Activated CD8-positive, alpha-beta memory T cell treated with anti-CD3 and anti-CD28 coated beads, Interleukin-2, amount 50 U/mL, for 1 hour (primary cell): ENCODE data around the gene DPP10.

Source experiments
- DNase-seq: peaks from one replicate; pipeline ENCODE4 v3.0.0-alpha.2; 2020; ENCODE audit errors: extremely low read depth

DPP10 gene

DNA sequence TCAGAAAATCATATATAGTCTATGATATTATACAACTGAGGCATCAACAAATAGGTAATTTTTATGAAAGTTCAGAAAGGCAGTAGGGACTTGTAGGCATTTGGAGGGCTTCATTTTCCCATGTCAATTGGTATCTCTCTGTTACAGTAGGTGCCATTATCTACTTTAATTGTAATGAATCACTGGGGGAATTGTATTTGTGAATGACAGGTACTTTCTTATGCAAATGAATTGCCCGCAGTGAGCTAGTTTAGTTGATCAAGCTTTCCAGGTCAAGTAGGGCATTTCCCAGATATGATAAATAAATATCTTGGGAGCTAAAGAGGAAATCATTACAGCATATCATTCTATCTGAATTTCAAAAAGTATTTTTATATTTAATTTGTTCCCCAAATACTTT lies 1116.3 kb downstream of the DPP10 start:
- no peak for DNase-seq

DNA sequence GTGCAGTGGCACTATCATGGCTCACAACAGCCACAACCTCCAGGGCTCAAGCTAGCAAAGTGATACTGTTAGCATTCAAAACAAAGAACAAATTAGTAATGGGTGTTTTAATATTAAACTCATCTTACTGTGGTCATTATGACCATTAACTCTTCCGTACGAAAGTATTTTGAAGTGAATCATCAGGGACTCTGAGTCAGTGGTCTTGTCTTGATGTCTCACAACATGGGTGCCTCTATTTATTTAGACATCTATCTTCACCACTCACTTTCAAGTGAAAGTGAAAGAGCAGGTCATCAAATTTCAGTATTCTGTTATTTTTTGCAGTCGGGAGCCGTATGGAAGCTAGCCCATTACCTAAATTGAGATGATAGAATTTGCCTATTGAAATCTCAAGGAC lies 1118.2 kb downstream of the DPP10 start:
- DNase-seq: no peak

DNA sequence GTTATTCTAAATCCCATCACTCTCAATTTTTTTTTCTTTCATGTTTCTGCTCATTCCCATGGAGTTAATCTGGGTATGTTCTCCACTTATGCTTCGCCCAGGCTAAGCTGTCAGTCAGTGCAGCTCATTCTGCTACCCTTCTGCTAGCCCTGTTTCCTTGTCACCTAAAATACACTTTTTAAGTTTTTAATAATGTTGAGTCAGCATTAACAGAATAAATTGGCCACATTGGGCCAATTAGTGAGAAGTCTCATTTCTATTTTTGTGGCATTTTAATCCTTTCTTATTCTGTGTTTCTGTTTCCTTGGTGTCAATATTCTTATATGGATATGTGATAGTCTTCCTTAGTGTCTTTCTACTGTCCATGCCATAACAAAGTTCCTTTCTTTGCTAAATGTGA lies 1126.2 kb downstream of the DPP10 start:
- DNase-seq: no peak

DNA sequence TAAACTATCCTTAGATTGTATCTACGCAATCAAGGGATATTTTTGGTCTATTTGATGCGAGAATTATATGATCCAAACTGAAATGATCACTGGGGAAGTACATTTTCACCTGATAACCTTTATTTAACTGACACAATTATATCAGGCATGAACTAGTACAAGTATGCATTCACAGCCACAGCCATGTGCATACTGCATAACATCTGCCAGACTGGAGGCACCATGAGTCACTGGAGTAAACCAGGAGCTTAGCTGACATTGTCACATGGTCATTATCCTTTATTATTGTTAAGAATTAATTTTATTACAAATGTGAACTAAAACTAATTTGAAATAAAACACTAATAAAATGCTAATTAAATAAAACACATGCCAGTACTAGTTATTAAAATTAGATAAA lies 1127.1 kb downstream of the DPP10 start:
- no peak for DNase-seq

DNA sequence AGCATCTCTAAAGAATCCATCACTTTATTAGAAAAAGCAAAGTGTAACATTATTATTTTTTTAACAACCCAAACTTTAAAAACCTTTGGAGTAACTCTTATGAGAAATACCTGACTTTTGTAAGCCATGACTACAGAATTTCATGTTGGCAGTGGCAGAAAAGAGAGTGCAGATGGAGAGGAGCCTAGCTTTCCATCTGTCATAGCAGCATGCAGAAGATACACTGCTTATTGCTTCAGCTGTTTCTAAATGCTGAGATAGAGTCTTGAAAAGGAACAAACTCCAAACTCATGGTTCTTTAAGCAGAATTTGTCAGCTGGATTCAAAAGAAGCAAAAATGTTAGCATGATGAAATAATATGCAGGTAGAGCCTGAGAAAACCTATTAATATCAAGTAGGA lies 1130.3 kb downstream of the DPP10 start:
- no peak for DNase-seq

DNA sequence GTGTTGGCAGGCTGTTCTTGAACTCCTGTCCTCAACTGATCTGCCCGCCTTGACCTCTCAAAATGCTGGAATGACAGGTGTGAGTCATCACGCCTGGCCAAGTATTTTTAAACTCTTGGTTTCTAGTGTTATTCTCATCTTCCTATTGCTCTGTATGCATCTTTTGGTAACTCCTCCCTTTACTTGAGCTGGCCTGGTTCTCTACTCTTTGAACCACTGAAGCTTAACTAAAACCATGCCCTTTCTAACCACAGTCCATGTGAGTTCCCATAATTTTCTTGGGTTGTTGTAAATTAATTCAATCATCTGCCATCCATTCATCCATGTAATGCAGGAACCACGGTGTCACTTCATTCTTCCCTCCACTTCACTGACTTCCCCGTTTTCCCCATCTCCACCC lies 1131.3 kb downstream of the DPP10 start:
- DNase-seq: no peak

DNA sequence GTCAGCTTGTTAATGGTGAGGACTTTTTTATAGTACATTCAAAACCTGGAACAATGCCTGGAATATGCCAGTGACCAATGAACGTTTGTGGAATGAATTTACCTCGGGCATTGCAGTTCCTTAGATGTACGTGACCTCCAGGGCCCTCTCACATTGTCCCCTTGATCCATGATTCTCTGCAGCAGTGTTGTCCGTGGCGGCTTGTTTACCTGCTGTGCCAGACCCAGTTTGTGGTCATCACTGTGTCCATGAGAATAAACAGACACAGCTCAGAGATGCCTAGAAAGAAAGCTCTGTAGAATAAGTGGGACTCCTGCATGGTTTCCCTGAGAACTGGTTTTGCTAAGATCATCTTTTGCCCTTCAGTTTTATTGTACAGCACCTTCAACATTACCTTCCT lies 1132.2 kb downstream of the DPP10 start:
- no peak for DNase-seq

DNA sequence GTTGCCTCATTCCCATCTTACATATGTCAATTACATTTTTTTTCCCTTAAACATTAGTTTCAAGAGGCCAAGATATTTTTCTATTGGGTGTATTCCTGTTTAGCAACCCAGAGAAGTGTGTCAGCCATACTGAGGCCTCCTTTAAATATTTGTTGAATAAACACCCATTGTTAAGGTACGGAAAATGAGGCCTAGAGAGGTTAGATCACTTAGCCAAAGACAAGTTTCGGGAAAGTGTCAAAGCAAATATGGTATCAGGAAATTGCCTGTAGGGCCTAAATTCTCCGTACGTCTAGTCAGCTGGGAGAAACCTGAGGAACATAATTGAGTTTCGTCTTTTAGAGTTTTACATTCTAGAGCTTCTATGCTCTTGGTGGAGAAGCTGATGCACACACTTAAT lies 1138.3 kb downstream of the DPP10 start:
- no peak for DNase-seq

DNA sequence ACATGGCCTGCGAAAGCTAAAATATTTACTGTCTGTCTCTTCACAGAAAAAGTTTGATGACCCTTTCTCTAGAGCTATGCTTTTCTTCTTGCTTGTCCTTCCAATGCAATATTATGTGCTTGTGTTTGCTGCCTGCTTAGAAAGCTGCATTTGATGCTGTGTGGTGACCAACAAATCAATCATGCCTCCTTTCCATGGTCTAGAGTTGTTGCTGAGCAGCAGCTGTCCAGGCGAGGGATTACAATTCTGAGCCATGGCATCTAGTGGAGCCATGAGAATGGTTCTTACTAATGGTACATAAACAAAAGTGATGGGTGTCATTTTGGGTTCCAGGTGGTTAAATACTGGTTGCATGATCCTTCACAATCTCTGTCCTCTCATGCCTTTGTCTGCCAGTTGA lies 1142.1 kb downstream of the DPP10 start:
- DNase-seq: no peak

DNA sequence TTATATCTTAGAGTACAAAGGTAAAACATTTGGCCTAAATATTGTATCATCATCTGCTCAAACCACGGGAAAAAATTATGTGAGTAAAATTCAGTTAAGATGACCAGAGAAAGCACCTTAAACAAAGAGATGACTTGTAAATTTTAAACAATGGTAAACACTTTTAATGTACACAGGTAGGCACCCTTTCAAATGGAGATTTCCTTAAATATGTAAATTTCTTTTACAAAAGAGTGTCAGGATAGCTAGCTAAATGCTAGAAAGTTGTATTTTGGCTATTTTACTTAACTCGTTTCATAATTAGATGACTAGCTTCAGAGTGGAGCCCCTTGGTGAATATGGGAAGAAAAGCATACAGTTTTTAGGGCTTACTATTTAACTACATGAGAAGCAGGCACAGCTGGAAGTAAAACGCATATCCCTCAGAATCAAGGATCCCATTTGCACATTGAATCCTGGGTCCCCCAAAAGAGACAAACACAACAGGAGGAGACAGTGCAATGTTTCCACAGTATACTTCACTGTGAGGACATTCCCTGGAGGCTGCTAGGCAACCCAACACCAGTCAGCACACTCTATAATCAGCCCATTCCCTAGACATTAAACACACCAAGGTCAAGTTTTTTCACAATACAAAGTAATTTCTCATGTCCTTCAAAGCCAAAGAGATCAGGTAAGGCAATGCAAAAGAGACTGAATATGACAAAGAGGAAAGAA lies 1154.4 kb downstream of the DPP10 start:
- DNase-seq: no peak

DNA sequence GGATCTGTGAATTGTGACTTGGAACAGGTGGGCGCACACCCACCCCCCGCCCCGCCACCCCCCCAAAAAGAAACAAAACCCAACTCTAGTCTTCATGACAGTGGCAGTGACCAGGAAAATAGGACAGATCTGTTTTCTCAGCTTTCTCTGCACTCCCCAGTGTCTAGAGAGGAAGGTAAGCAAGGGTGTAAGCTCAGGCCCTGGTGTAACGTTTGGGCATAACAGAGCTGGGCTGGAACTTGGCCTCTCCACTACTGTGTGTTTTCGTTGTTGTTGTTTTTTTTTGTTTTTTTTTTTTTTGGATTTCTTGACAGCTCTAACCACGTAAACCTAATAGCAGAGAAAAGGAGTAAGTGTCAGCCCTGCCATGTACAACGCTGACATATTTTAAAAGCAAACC lies 1160.8 kb downstream of the DPP10 start:
- DNase-seq: no peak

DNA sequence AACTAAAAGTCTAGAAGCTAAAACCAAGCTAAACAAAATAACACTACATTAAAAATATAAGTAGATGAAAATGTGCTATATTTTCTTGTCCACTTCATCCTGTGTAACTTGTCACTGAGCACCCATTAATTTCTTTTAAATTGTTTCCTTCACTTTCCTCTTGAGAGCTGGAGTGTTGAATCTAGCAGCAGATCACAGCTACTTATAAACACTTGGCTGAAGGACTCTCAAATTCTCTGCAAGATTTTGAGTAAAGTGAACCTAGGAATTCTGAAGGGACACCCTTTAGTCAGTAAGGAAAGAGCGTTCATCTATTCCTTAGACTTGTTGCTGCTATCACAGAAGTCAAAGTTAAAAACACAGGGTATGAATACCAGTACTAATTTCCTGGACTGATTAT lies 1163.9 kb downstream of the DPP10 start:
- DNase-seq: no peak

DNA sequence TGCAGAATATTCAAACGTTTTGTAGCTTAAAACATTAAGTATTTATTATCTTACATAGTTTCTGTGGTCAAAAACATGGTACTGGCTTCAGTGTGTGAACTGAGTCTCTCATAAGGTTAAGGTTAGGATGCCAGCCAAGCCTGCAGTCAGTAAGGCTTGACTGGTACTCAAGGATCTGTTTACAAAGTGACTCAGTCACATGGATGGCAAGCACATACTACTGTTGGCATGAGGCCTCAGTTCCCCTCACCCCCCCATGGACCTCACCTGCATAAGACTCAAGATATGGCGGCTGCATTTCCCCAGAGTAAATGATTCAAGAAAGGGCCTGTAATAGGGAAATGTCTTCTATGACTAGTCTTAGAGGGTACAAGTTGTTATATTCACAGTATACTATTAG lies 1167.5 kb downstream of the DPP10 start:
- no peak for DNase-seq

DNA sequence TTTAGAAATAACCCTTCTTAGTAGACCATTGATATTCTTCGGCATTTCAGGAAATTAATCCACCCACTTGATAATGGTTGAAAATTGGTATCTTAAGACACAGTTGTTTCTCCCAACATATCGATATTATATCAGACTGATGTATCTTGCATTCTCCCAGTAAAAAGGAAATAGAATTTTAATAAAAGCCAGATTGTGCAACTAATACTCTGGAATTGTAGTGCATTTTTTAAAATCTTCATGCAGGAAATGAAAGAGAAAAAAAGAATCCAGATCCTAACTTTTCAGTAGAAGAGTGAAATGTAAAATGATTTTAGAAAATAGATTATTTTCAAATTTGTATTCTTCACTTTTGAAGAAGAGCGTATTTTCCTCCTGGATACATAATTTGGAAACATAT lies 1168.4 kb downstream of the DPP10 start:
- no peak for DNase-seq

DNA sequence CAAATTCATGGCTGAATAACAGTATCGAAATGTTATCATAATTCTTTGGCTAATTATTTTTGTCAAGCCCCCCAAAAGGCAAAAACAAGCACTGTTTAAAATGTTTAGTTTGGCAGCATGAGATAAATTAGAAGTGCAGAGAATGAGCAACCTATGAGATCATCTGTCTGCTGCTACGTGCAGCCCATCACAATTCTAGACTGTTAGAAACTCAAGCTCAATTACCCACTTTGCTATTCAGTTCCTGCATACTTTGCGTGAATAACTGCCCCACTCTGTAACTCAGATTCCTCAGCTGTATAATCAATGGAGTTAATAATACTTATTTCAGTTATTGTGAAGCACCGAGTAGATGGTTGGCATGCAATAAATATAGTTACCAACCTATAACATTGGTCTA lies 1181.9 kb downstream of the DPP10 start:
- no peak for DNase-seq

DNA sequence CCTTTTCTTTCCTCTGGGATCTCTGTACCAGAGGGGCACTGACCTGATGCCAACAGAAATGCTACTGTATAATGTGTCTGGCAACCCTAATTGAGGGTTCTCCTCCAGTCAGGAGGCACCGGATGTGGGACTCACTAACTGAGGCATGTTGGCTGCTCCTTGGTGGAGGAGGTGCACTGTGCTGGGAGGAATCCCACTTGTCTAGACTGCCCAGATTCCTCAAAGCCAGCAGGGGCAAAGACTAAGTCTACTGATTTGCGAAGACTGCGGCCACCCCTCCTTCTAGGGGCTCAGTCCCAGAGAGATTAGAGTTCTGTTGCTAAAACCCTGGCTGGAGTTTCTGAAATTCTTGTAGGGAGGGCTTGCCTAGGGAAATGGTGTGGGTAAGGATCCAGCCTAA lies 1192.1 kb downstream of the DPP10 start:
- DNase-seq: no peak

DNA sequence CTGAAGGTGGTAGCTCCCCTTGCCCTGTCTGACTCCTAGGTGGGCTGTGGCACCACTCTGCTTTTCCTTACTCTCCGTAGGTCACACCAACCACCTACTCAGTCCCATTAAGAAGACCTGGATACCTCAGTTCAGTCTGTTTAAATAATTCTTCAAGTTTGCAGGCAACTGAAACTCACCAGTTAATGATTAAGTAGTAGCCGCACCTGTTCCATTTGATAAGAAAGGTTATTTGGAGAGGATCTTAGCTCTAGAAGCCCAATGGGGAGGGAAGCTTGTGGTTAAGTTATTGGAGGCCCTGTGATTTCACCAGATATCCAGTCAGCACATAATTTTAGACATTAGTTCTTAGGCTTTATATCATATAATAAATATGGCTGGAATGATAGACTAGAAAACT lies 1193.0 kb downstream of the DPP10 start:
- DNase-seq: no peak

DNA sequence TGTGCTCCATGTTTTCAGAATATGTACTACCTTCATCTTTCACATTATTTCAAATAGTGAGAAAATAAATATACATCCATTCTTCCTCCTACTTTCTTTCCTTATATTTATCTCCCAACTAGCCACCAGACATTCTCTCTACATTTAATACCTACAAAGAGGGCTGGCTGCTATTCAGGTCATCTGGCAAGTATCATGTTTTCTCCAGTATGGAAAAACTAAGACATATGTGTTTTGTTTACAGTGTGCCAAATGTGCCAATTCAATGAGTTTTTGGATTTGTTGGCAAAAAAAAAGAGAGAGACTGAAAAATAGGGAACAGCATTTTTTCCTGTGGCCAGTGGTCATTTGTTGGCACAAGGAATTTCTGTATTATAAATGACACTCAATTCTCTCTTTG lies 1207.3 kb downstream of the DPP10 start:
- no peak for DNase-seq

DNA sequence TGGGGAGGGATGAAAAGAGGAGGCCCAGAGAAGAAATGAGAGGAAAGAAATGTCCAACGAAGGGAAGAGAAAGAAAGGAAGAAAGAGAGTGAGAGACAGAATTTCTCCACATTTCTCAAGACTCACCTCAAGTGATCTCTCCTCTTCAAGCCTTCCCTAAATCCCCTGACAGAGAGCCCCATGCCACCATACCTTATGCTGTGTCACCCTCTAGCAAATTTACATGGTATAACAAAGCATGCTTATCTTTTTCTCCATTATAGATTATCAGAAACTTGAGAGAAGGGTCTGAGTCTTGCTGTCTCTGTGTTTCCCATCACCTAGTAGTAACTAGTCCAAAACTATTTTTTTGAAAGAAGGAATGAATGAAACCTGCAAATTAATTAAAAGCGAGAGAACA lies 1208.4 kb downstream of the DPP10 start:
- no peak for DNase-seq

DNA sequence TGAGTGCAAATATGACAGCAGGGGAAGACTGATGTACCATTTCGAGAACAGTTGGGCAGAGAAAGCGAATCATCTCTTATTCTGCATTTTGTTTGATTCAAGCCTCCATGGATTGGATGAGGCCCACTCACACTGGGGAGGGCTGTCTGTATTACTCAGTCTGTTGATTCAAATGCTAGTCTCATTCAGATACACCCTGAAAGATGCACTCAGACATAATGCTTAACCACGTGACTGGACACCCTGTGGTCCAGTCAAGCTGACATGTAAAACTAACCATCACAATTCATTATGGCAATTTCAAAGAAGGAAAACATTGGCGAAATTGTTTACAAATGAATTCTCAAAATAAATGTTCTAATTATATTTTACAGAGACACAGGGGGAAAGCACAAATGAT lies 1210.2 kb downstream of the DPP10 start:
- DNase-seq: no peak

DNA sequence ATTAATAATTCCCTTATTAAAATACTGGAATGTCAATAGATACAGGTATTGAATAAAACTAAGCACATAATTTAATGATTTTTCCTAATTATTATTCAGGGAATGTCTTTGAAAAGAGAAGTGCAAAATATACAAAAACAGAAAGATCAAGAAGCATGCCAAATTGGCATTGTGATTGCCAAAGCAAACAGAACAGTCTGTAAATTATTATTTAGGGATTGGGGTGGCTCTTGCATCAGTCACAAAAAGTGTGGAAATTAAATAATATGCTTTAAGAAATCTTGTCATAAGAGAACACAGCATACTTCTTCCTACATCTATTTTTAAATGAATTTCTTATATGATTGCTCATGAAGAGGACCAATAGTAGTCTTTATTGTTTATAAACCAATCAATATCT lies 1211.9 kb downstream of the DPP10 start:
- DNase-seq: no peak

DNA sequence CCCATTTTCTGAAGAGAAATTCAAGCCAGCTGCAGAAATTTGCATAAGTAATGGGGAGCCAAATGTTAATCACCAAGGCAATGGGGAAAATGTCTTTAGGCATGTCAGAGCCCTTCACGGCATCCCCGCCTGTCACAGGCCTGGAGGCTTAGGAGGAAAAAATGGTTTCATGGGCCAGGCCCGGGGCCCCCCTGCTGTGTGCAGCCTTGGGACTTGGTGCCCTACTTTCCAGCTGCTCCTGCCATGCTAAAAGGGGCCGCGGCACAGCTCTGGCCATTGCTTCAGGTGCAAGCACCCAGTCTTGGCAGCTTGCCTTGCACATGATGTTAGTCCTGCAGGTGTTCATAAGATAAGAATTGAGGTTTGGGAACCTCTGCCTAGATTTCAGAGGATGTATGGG lies 1235.7 kb downstream of the DPP10 start:
- DNase-seq: no peak

DNA sequence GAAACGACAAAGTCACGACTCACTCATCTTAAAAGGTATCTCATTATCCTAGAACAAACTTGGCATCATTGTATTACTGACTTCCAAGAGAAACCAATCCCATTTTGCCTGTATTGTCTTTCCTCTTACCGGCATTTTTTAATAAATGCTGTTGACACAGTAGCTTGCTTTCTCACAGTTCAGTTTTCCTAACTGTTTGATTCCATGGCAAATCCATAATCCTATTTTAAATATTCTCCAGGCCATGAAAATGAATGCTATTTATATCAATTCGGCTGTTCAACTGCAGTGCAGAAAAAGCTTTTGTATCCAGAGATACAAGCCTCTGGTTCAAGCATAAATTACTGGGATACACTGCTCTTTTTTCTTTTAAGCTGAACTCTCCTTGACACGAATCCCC lies 1241.9 kb downstream of the DPP10 start:
- no peak for DNase-seq

DNA sequence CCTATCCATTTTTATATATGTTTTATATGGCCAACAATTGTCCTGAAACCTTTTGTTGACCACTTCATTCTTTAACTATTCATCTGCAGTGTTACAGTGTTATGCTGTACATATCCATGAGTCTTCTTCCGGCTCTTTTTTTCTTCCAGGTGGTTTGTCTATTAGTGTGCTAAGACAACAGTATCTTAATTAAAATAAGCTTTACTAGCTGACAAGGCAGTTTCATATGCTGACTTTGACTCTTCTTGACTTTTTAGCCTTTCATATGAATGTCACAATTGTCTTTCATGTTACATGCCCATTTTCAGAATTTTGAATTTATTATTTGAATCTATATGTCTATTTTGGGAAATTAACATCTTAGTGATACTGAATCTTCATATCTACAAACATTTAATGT lies 1249.0 kb downstream of the DPP10 start:
- DNase-seq: no peak

DNA sequence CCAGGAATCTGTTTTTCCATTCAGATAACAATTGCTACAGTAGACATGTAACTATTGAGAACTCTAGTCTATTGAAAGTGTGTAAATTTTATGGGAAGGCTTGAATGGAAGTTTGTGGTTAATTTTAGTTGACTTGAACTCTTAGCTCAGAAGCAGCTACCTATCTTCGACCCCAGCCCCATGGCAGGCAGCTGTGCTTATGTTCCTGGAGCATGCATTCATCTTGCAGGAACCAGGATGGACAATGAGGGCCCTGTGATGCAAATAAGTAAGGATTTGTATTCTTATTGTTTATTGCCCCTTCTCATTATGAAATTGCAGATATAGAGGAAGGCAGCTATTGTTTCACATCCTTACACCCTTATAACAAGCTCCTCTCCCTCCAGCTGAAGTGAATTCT lies 1252.2 kb downstream of the DPP10 start:
- DNase-seq: no peak
